Neural cell (in vitro differentiated cells): ENCODE measurements around the gene REPS1. TPM values are rescaled to one million over a fixed set of nuclear protein-coding genes. Genes with fewer than 3 reads are reported as not detected.

ENCODE experiments used
- H2AFZ ChIP-seq: fragments of 200-600, 300-800 bp; sonication (generic), shearing (Covaris generic); 2 replicates; pipeline ENCODE4 v1.6.0; 2014; ENCODE audit warnings: low read depth, mild to moderate bottlenecking, antibody characterized with exemption, low read length, moderate library complexity
- H3F3A ChIP-seq: fragments of 200-600 bp; shearing (Covaris generic); 2 replicates; pipeline ENCODE4 v1.6.1; 2016; ENCODE audit warnings: mild to moderate bottlenecking, moderate library complexity, mixed read lengths, antibody characterized with exemption, low read length; ENCODE audit not compliant: insufficient read depth, poor library complexity, severe bottlenecking
- H3K27ac ChIP-seq: fragments of 200-600, 300-800 bp; sonication (generic), shearing (Covaris generic); 2 replicates; pipeline ENCODE4 v1.5.1; 2014; ENCODE audit warnings: mild to moderate bottlenecking, low read length, moderate library complexity
- H3K27me3 ChIP-seq: fragments of 300-800, 200-600 bp; sonication (generic), shearing (Covaris generic); 2 replicates; pipeline ENCODE4 v1.6.0; 2014; ENCODE audit warnings: mild to moderate bottlenecking, low read depth, low read length, moderate library complexity; ENCODE audit not compliant: insufficient read depth
- H3K36me3 ChIP-seq: fragments of 300-800, 200-600 bp; sonication (generic), shearing (Covaris generic); 2 replicates; pipeline ENCODE4 v1.5.1; 2014; ENCODE audit warnings: mild to moderate bottlenecking, antibody characterized with exemption, low read length, moderate library complexity; ENCODE audit not compliant: insufficient read depth
- H3K4me2 ChIP-seq: fragments of 300-800, 200-600 bp; sonication (generic), shearing (Covaris generic); 2 replicates; pipeline ENCODE4 v1.6.0; 2014; ENCODE audit warnings: mild to moderate bottlenecking, low read length
- H3K4me3 ChIP-seq: fragments of 300-800, 200-600 bp; sonication (generic), shearing (Covaris generic); 2 replicates; pipeline ENCODE4 v1.5.1; 2014; ENCODE audit warnings: mild to moderate bottlenecking, low read length, moderate library complexity
- H3K79me2 ChIP-seq: fragments of 200-600 bp; shearing (Covaris generic); replicated peaks from 2 replicates; pipeline ENCODE4 v1.6.0; 2014; ENCODE audit warnings: mild to moderate bottlenecking, low read length, moderate library complexity; ENCODE audit not compliant: insufficient read depth
- H3K9ac ChIP-seq: fragments of 300-800, 200-600 bp; sonication (generic), shearing (Covaris generic); 2 replicates; pipeline ENCODE4 v1.6.1; 2016; ENCODE audit warnings: mild to moderate bottlenecking, low read length, mixed read lengths
- H3K9me2 ChIP-seq: fragments of 200-600 bp; shearing (Covaris generic); 2 replicates; pipeline ENCODE4 v1.6.1; 2016; ENCODE audit warnings: mild to moderate bottlenecking, low read length, mixed read lengths; ENCODE audit not compliant: insufficient read depth
- H3K9me3 ChIP-seq: fragments of 200-600, 300-800 bp; sonication (generic), shearing (Covaris generic); 2 replicates; pipeline ENCODE4 v1.6.1; 2016; ENCODE audit warnings: mild to moderate bottlenecking, mixed run types, low read length, moderate library complexity, mixed read lengths
- H4K20me1 ChIP-seq: fragments of 200-600 bp; shearing (Covaris generic); 2 replicates; pipeline ENCODE4 v1.6.1; 2016; ENCODE audit warnings: mild to moderate bottlenecking, mixed run types; ENCODE audit not compliant: insufficient read depth
- EP300 ChIP-seq: fragments of 450-650 bp; conservative IDR thresholded peaks from 2 replicates; pipeline ENCODE4 v1.6.1; 2014; ENCODE audit warnings: antibody characterized with exemption, mild to moderate bottlenecking, moderate library complexity; ENCODE audit not compliant: poor library complexity, severe bottlenecking
- EZH2 ChIP-seq: fragments of 200-600, 300-800 bp; shearing (Covaris generic), sonication (generic); IDR thresholded peaks from 2 replicates; pipeline ENCODE4 v1.6.1; 2014; ENCODE audit warnings: antibody characterized with exemption, low read length, borderline replicate concordance, mild to moderate bottlenecking; ENCODE audit not compliant: insufficient read depth, poor library complexity, severe bottlenecking
- MXI1 ChIP-seq: fragments of 450-650 bp; conservative IDR thresholded peaks from 2 replicates; pipeline ENCODE4 v1.6.1; 2014; ENCODE audit warnings: antibody characterized with exemption, mild to moderate bottlenecking; ENCODE audit not compliant: poor library complexity, severe bottlenecking
- POLR2AphosphoS5 ChIP-seq: IDR thresholded peaks from 2 replicates; pipeline ENCODE4 v1.6.1; 2012
- RAD21 ChIP-seq: fragments of 450-650 bp; conservative IDR thresholded peaks from 2 replicates; pipeline ENCODE4 v1.6.1; 2014; ENCODE audit warnings: antibody characterized with exemption, mild to moderate bottlenecking, moderate library complexity
- SMC3 ChIP-seq: fragments of 450-650 bp; conservative IDR thresholded peaks from 2 replicates; pipeline ENCODE4 v1.6.1; 2014; ENCODE audit warnings: antibody characterized with exemption, mild to moderate bottlenecking, moderate library complexity; ENCODE audit not compliant: poor library complexity
- TAF1 ChIP-seq: IDR thresholded peaks from 2 replicates; pipeline ENCODE4 v1.6.1; 2012; ENCODE audit warnings: low read depth
- polyA minus RNA-seq: library from RNA; depleted of rRNA, polyadenylated mRNA; stranded (reverse); fragments of >200 nt; gene quantifications from 2 replicates; pipeline ENCODE4 v1.2.3, GENCODE V29; 2014
- polyA plus RNA-seq: library from polyadenylated mRNA; depleted of rRNA; stranded (reverse); fragments of >200 nt; gene quantifications from 2 replicates; pipeline ENCODE4 v1.2.3, GENCODE V29; 2014
- TF ChIP-seq, protein P1 (sequence below): IDR thresholded peaks from 2 replicates; pipeline ENCODE4 v1.6.1; 2012; ENCODE audit warnings: borderline replicate concordance
- TF ChIP-seq, protein P2 (sequence below): fragments of 450-650 bp; IDR thresholded peaks from 2 replicates; pipeline ENCODE4 v1.5.1; 2014; ENCODE audit warnings: antibody characterized with exemption, mild to moderate bottlenecking, moderate library complexity; ENCODE audit not compliant: poor library complexity, severe bottlenecking

The REPS1 gene, protein sequence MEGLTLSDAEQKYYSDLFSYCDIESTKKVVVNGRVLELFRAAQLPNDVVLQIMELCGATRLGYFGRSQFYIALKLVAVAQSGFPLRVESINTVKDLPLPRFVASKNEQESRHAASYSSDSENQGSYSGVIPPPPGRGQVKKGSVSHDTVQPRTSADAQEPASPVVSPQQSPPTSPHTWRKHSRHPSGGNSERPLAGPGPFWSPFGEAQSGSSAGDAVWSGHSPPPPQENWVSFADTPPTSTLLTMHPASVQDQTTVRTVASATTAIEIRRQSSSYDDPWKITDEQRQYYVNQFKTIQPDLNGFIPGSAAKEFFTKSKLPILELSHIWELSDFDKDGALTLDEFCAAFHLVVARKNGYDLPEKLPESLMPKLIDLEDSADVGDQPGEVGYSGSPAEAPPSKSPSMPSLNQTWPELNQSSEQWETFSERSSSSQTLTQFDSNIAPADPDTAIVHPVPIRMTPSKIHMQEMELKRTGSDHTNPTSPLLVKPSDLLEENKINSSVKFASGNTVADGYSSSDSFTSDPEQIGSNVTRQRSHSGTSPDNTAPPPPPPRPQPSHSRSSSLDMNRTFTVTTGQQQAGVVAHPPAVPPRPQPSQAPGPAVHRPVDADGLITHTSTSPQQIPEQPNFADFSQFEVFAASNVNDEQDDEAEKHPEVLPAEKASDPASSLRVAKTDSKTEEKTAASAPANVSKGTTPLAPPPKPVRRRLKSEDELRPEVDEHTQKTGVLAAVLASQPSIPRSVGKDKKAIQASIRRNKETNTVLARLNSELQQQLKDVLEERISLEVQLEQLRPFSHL
- 64.9 TPM in 2 replicates for polyA plus RNA-seq
- 104 and 110 TPM in 2 replicates for polyA minus RNA-seq

DNA sequence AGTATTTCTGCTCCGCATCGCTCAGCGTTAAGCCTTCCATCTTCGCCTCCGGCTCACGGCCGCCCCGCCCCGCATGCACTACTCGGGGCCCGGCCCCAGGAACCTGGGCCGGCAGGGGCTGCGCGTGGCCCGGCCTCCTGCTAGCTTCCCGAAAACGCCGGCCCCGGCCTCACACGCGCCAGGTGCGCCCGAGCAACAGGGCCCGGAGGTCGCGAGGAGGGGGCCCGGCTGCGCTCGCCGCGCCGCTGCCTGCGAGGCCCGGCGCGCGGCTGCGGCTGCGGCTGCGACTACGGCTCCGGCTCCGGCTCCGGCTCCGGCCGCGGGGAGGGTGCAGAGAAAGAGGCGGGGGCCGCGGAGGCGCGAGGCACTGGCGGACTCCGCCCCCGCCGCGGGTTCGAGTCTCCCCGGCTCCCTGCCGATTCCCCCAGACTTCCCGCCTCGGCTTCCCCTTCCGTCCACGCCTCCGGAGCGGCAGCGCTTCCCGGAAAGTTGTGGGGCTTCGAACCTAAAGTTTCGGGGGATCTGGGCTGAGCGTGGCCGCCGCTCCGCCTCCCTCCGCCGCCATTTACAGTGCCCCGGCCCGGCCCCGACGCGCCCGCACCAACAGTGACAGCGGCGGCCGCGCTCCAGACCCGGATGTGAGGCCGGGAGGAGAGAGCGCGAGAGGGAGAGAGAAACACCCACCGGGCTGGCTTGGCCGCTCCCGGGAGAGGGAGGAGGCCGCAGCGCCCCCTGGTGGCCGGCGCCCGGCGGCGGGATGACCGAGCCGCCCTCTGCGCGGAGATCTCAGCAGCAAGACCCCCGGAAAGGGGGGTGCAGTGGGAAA lies at the start of gene REPS1:
TSS of gene REPS1 (minus strand) at position 611 of the 826 bp plus-strand sequence. CDS start at position 40, 571 bp downstream.
- Histone ChIP-seq H4K20me1 (no peaks in the 10 kb centered on the region), H3F3A (no peaks in the 10 kb centered on the region), H2AFZ (peak within 1 kb of the TSS; percentile 83), H3K9me3 (no peaks in the 10 kb centered on the region), H3K27me3 (no peaks in the 10 kb centered on the region), H3K4me3 (peak within 1 kb of the TSS; percentile 94), H3K36me3 (no peaks in the 10 kb centered on the region), H3K27ac (peak within 1 kb of the TSS; percentile 84), H3K9me2 (no peaks in the 10 kb centered on the region), H3K79me2 (peaks cover 43% of the 10 kb centered on the region), H3K9ac (peak within 1 kb of the TSS; percentile 86), H3K4me2 (peak within 1 kb of the TSS; percentile 81)
- TF ChIP-seq RAD21 (peak; percentile 73), EZH2 (no peak), POLR2AphosphoS5 (peak; percentile 91), MXI1 (peak; percentile 71), SMC3 (peak; percentile 84), TAF1 (no peak), EP300 (peak; percentile 36)
- TF ChIP-seq, protein P1, sequence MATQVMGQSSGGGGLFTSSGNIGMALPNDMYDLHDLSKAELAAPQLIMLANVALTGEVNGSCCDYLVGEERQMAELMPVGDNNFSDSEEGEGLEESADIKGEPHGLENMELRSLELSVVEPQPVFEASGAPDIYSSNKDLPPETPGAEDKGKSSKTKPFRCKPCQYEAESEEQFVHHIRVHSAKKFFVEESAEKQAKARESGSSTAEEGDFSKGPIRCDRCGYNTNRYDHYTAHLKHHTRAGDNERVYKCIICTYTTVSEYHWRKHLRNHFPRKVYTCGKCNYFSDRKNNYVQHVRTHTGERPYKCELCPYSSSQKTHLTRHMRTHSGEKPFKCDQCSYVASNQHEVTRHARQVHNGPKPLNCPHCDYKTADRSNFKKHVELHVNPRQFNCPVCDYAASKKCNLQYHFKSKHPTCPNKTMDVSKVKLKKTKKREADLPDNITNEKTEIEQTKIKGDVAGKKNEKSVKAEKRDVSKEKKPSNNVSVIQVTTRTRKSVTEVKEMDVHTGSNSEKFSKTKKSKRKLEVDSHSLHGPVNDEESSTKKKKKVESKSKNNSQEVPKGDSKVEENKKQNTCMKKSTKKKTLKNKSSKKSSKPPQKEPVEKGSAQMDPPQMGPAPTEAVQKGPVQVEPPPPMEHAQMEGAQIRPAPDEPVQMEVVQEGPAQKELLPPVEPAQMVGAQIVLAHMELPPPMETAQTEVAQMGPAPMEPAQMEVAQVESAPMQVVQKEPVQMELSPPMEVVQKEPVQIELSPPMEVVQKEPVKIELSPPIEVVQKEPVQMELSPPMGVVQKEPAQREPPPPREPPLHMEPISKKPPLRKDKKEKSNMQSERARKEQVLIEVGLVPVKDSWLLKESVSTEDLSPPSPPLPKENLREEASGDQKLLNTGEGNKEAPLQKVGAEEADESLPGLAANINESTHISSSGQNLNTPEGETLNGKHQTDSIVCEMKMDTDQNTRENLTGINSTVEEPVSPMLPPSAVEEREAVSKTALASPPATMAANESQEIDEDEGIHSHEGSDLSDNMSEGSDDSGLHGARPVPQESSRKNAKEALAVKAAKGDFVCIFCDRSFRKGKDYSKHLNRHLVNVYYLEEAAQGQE: peak; percentile 83
- TF ChIP-seq, protein P2, sequence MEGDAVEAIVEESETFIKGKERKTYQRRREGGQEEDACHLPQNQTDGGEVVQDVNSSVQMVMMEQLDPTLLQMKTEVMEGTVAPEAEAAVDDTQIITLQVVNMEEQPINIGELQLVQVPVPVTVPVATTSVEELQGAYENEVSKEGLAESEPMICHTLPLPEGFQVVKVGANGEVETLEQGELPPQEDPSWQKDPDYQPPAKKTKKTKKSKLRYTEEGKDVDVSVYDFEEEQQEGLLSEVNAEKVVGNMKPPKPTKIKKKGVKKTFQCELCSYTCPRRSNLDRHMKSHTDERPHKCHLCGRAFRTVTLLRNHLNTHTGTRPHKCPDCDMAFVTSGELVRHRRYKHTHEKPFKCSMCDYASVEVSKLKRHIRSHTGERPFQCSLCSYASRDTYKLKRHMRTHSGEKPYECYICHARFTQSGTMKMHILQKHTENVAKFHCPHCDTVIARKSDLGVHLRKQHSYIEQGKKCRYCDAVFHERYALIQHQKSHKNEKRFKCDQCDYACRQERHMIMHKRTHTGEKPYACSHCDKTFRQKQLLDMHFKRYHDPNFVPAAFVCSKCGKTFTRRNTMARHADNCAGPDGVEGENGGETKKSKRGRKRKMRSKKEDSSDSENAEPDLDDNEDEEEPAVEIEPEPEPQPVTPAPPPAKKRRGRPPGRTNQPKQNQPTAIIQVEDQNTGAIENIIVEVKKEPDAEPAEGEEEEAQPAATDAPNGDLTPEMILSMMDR: peak; percentile 94

DNA sequence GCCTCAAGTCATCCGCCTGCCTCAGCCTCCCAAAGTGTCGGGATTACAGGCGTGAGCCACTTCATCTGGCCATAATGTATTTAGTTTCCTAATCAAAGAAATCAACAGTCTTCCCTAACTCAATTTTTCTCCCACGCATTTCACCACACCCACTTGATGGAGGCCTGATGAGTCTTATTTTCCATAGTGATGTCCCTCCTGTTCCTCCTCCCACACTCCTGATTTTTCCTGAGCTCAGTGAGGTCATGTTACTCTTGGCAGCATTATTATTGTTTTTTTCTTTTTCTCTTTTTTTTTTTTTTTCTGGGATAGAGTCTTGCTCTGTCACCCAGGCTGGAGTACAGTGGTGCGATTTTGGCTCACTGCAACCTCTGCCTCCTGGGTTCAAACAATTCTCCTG lies 49.4 kb upstream of the REPS1 start:
- Histone ChIP-seq H4K20me1 (no peaks in the 10 kb centered on the region), H3K27me3 (no peaks in the 10 kb centered on the region), H3K9me2 (no peaks in the 10 kb centered on the region), H2AFZ (no peak overlapping the region), H3F3A (no peaks in the 10 kb centered on the region), H3K27ac (no peak overlapping the region), H3K79me2 (peaks cover 18% of the 10 kb centered on the region), H3K36me3 (peaks cover 7% of the 10 kb centered on the region), H3K4me2 (no peak overlapping the region), H3K4me3 (no peak overlapping the region), H3K9me3 (no peaks in the 10 kb centered on the region), H3K9ac (no peak overlapping the region)
- no peak for TF ChIP-seq MXI1
- TF ChIP-seq POLR2AphosphoS5: no peak
